ENCODE measurements around the gene PYROXD2.

PYROXD2 gene

DNA sequence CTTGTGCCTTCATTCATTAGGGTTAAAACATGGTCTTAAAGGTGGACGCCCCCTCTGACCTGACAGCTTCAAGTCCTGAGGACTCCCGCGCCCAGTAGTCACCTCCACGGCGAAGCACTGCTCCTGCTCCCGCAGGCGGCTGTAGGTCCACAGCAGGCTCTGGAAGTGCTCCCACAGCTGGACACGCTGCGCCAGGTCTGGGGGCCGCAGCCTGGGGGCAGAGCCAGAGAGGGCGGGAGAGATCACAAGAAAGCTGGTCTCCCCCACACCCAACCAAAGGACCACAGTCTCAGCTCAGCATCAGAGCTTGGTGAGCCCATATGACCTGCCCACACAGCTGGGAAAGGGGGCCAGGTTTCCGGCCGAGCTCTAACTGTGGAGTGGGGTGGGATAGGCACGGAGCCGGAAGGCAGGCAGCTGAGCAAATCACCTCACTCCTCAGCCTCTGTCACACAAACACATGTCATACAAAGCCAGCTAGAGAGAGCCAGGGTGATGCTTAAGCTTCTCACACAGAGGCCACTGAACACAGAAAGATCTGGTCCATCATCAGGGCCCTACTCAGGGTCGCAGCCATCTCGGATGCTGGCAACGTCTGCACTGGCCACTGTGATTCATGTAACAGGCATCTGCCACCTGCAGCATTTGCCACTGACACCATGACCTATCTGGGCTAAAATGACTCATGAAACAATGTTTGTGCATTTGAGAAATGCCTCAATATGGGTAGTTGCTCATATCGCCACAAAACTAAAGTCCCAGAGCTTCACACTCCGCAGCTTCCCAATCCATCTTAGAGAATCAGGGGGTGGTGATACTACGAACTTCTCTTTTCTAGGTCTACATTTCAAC lies 19.1 kb upstream of the PYROXD2 start:
- DNase-seq, result no peak

- DNase-seq, result no peak
Observed at GRCh38 chr10:98433371-98433770, 18.4 kb upstream of the PYROXD2 start.

- no peak for DNase-seq
Observed at GRCh38 chr10:98432330-98432729, 17.3 kb upstream of the PYROXD2 start.

DNA sequence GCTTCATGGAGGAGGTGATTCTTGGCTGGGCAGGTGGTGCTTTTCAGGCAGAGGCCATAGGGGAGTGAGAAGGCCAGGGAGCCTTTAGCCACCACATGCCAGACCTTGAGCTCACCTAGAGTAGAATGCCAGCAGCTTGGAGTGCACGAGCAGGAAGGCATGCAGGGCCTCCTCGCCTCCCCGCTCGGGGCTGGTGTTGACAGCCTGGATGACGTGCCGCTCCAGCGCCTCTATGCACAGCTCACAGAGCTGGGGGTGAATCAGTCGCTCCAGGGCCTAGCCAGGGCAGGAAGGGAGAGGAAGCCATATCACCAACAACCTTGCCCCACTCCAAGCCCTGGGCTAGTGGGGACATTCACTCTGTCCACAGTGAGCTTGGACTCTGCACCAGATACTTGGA lies 16.0 kb upstream of the PYROXD2 start:
- no peak for DNase-seq

DNA sequence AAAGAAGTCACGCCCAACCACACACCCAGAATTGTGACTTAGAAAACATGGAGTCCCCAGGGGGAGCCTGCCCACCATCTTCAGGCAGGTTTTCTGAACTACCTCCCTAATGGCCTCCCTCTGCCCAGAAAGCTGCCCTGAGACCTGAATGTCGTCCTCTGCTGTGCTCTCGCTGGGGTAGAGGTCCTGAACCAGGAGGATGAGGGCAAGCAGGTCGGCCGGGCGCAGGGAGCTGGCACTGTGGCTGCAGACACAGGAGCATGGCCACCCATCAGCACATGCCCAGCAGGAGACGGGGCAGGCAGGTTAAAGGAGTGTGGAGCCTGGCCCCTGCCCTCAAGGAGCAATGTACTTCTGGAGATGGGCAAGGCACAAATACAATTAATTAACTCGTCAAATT lies 15.4 kb upstream of the PYROXD2 start:
- DNase-seq, result no peak

DNA sequence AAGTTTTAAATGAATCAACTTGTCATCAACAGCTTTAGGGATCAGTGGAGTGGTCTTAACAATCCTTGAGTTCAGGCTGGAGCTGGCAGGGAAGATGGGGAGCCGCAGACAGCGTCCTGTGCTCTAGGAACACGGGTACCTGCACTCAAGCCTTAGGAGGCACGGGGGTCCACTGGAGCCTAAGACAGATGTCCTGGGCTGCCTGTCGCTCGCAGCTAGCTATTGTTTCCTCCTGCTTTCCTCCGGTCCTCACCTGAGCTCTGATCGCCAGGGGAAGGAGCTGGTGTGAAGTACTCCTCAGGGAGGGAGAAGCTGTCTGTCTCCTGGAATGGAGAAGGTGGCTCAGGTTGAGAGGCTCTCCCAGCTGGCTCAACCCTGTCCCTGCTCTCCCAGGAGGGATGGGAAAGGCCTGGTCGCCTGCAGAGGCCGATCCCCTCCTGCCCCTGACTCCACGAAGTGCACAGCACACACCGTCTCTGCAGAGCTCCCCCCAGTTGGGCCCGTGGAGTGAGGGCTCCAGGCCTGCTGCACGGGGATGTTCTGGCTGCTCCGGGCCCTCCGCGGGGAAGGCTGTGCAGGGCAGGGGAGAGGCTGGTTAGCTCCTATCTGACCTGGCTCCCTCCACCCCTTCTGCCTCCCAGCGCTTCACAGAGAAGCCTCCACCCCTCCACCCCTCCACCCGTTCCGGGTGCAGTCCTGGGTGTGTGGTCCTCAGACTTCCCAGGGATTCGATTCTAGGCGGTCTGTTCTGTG lies 14.5 kb upstream of the PYROXD2 start:
- DNase-seq, result no peak

DNA sequence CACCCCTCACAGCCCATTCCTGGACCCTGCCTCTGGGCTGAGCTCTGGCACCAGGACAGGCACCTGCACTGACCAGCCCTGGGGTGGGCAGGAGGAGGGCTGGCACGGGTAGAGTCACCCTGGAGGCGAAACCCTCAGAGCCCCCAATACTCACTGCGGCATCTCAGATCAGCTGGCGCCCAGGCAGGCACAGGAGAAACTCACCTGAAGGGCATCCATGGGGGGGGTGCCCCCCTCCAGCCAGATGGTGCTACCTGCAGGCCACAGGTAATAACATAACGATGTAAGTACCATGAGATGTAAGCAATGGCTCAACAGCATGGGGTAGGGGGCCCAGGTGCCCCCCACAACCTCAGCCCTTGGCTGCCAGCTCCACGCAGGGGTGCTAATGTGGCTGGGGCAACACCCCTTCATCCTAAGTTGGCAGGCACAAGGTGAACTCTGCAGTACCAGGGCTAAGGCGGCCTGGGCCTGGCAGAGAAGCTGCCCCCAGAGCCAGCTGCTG lies 12.1 kb upstream of the PYROXD2 start:
- no peak for DNase-seq

DNA sequence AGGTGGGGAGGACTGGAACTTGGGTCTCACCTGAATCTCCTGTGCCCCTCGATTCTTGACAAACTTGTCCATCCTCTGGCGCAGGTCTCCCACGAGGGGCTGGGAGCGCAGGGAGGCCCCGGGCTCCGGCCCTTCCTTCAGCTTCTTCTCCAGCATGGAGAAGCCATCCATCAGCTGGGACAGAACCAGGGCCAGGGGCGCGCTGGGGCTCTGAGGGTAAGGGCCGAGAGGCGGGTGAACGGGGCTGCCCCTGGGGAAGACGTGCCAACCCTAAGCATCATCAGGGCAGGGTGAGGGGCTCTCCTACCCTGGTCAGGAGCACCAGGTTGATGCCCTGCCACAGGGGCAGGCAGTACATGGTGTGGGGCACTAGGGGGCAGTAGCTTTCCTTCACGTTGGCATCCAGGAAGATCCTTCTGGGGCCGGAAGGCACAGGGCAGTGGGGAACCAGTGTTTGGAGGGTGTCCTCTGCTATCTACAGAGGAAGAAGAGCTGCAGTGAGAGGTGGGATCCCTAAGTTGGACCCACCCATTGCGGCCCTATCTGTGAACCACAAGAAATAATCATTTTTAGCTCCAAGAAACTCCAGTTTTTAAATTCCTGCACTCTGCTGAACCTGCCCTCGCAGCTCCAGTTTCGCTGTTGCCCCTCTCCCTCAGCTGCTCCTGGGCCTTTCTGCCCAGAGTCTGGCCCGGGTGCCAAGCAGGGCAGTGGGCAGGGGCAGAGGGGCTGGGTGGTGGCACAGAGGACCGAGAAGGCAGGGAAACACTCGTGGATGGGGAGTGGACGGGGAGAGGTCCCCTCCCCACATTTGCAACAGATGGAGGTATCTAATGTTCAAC lies 10.8 kb upstream of the PYROXD2 start:
- peak in 4 of 5 experiments; percentile 13 to 54 (median 30) for DNase-seq

DNA sequence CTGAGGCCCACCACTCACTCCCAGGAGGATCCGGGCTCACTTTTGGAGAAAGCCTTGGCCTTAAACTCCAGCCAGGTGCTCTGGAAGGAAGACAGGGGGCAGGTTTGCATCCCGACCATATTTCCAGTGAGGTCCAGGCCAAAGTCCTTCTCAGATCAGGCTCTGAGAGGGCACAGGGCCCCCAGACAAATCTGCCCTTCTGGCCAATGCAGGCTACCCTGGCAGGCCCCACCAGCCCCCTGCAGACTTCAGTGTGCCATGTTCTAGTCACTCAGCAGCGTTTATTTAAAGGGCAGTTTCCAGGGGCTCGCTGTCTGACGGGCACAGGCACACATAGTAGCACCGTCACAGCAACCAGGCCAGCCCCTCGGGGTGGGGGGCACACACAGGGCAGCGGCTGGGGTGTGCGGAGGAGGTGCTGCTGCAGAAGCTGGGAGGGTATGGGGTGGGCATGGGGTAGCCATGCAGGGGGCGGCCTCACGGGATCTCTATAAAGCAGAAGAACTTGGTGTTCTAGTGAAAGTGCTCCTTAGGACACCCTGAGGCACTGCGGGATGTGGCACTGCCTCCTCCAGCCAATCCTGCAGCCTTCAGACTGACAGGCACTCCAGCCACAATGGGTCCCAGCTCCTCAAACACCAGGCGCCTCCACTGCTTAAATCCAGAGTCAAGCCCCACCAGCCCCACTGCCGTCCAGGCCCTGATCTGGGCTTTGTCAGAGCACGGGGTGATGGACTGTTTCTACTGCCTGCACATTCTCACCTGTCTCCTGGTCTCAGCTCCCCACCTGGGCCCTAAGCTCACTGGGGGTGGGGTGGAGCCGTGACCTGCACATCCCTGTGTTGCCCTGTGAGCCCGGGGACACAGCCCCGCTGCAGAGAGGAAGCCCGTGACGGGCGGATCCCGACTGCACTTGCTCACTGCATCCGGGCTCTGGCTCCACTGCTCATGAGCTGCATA lies 9.6 kb upstream of the PYROXD2 start:
- no peak for DNase-seq

DNA sequence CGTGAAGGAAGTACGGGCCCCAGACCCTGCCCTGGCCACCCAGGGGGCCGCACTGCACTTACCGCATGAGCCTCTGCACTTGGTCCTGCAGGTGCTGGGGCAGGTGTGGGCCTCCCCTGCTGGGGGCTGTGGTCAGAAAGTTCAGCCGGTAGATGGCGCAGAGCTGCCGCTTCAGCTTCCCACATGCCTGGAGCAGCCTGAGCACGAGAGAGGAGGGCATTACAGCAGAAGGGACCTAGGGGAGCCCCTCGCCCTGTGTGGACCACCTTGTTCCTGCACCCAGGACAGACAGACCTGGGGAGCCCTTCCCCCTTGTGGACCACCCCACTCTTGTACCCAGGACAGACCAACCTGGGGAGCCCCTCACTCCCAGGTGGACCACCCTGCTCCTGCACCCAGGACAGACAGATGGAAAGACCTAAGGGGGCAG lies 8.7 kb upstream of the PYROXD2 start:
- no peak for DNase-seq

DNA sequence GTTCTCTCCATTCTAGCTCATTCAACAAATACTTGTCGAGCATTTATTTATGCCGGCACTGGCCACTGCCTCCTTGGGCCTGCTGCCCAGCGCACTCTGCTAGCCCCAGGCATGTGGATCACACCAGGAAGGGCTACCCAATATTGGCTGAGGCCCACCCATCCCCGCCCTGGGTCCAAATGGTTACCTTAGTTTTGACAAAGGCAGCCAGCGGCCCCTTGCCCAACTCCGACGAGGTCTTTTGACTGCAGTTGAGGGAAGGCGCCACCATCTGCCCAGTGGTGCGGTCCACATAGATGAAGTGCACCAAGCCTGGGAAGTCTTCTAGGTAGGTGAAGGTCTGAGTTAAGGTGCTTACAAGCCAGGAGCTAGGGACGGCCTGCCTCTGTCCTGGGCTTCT lies 7.2 kb upstream of the PYROXD2 start:
- DNase-seq, result no peak

DNA sequence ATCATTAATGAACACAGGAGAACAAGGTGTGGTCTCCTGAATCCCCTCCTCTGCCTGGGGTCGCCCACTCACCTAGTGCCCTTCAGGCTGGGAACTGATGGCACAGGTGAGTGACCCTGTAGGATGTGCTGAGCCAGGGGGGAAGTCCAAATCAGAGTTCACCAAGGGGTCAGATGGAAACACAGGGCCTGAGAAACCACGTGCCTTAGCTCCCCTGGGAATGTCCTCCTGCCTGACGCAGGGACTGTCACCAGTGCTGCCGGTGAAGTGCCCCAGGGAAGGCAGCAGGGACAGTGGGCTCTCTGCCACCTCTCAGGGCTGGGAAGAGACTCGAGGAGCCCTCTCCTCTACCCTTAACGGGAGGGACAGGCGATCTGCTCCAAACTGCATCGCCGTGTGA lies 5.8 kb upstream of the PYROXD2 start:
- DNase-seq, result no peak

GRCh38 chr10:98419469-98420261 lies 4.7 kb upstream of the PYROXD2 start:
- no peak for DNase-seq

GRCh38 chr10:98418665-98419468 lies 3.9 kb upstream of the PYROXD2 start:
- no peak for DNase-seq

DNA sequence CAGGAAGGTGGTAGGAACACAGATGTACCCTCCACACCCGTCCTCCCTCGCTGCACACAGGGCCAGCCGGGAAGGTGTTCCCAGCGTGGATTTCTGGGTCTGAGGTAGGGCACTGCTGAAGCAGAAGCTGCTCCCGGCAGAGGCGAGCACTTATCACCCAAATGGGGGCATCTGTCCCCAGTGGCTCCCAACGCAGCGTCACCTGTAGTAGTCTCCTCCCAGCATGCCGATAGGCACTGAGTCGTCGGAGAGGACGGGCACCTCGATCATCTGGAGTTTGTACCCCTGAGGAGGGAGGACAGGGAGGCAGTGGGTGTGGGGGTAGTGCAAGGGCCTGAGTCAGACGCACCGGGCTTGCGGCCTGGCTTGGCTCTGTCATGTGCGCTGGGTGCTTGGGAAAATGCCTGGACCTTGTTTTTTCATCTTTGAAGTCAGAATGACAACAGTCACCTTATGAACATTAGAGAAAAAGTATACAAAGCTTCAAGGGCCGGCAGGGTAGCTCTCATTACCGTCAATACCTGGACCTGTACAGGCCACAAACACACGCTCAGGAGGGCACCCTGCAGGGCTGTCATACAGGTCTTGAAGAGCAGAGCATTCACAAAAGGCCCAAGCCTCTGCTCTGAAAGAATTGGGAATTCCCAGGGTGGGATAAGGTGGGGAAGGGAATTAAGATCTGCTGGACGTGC lies 3.1 kb upstream of the PYROXD2 start:
- no peak for DNase-seq

DNA sequence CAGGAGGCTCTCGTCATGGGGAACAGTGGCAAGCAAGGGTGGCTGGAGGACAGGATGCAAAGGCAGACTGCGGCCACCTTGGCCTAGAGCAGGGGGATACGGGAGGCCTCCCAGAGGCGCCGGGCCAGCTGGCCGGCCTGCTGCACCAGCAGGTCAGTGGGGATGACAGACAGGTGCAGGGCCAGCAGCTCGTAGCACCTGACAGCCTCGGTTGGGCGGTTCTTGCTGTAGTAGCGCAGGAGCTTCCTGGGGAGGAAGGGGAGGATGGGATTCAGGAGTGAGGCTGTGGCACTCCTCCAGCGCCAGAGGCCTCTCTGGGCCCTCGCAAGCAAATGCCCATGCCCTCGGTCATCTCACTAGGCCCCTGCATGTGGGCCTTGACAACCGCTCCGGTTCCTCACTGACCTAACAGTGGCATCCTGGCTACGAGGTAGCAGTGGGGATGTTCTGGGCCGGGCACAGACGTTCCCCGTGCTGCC lies 2.5 kb upstream of the PYROXD2 start:
- no peak for DNase-seq

DNA sequence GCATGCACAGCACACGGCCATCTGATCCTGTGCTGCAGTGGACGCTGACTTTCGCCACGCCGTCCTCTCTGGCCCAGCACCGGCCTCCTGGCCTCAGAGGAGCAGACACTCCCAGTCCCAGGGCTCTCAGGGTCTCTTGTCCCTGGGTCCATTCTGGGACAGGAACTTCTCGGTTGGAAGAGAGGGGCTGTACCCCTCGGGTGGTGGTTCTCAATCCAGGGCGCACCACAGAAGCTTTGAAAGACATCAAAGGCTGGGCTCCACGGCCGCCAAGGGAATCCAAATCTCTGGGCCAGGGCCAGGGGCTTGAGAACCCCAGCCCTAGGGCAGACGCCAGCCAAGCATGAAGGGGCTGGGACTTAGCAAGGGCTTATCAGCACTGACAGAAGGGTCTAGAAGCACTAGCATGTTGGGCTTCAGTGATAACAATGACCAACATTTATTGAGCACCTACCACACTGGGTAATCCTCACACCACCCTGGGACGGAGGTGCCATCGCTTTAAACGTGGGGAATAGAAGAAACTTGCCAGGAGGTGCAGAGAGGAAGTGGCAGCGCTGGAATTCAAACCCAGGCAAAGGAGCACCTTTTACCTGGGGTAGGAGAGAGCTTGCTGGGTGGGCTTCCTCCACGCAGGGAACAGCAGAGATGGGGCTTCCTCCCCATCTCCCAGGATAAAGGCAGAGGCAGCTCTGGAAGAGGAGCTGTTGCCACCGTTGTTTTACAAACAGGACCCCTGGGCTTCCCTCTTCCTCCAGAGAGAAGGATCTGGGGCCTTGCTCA lies 1.8 kb upstream of the PYROXD2 start:
- no peak for DNase-seq

GRCh38 chr10:98415731-98416119 lies 743 bp upstream of the PYROXD2 start:
- no peak for DNase-seq

DNA sequence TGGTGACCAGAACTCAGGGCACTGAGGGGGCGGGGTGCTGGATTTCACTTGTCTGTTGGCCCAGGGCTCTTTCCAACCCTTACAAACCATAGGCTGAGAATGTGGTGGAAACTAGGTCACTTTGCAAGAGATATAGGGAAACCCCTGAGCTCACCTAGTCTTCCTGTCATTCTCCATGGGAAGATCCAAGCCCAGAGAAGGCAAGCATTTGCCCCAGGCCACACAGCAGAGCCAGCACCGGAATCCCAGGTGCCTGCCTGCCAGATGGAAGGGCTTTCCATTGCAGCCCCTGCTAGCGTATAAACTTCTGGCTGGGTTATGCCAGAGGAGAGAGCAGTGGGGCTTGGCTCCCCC lies 427 bp downstream of the PYROXD2 start:
- DNase-seq, result no peak

Data from T-helper 2 cell (primary cell).